ENCODE results near the gene SULF2. TPM values are rescaled to one million over a fixed set of nuclear protein-coding genes. Genes with fewer than 3 reads are reported as not detected.

Gene SULF2
- total and polyA plus RNA-seq, 2 of the 4 experiments (the other 2 are of a cell fraction) = 0.54 to 0.77 TPM

- ATAC-seq (ENCODE audit: low read depth) = no peak
- Histone ChIP-seq H2BK15ac (ENCODE audit: low read depth, low read length) (no peak overlapping the region), H3K9me3 (ENCODE audit: control insufficient read depth, insufficient read depth, low read length) (no peaks in the 10 kb centered on the region), H3K27ac (ENCODE audit: insufficient read depth, low read length) (no peak overlapping the region), H3K9me1 (ENCODE audit: insufficient read depth, low read length) (no peaks in the 10 kb centered on the region), H2BK20ac (ENCODE audit: low read depth, low read length) (no peak overlapping the region), H4K20me1 (ENCODE audit: insufficient read depth, low read length) (no peaks in the 10 kb centered on the region), H4K5ac (ENCODE audit: low read depth, low read length) (no peak overlapping the region), H2AK9ac (replicated peaks; ENCODE audit: low read depth, low read length, poor library complexity) (no peak overlapping the region), H3K4ac (ENCODE audit: low read depth, low read length) (no peak overlapping the region), H3K9ac (ENCODE audit: low read depth, low read length) (no peak overlapping the region), H3K4me1 (ENCODE audit: control insufficient read depth, insufficient read depth, low read length) (no peaks in the 10 kb centered on the region), H4K91ac (ENCODE audit: insufficient read depth, low read depth, low read length) (no peak overlapping the region), H3K4me3 (ENCODE audit: insufficient read depth, low read depth, low read length) (no peak overlapping the region), H2AFZ (replicated peaks; ENCODE audit: low read length, poor library complexity) (no peak overlapping the region), H2AK5ac (ENCODE audit: low read depth, low read length) (no peak overlapping the region), H4K8ac (ENCODE audit: low read depth in 2 of 2, low read length in 2 of 2) (no peak overlapping the region), H3K4me2 (ENCODE audit: low read depth, low read length) (no peak overlapping the region), H3K14ac (replicated peaks; ENCODE audit: low read depth, low read length) (no peak overlapping the region), H2BK120ac (ENCODE audit: low read depth, low read length) (no peak overlapping the region), H3K27me3 (ENCODE audit: control insufficient read depth, insufficient read depth, low read length) (peaks cover 8% of the 10 kb centered on the region), H3K79me1 (ENCODE audit: low read depth in 1 of 2, low read length in 2 of 2) (no peaks in the 10 kb centered on the region), H2BK5ac (ENCODE audit: low read depth, low read length, poor library complexity, severe bottlenecking) (no peak overlapping the region), H3K23ac (ENCODE audit: low read depth, low read length) (no peak overlapping the region), H3K36me3 (ENCODE audit: control insufficient read depth, insufficient read depth, low read length) (no peaks in the 10 kb centered on the region), H3K56ac (ENCODE audit: extremely low read depth, insufficient read depth, low read length) (no peak overlapping the region), H3K18ac (ENCODE audit: low read depth, low read length) (no peak overlapping the region)
- intact Hi-C loops (cut with micrococcal nuclease) (no loop called here), in situ Hi-C loops (cut with MboI; ENCODE audit: low sequenced_read_pairs) (loop anchor here (5.0 to 25.0 kb wide), 2 partner anchors 945 to 1240 kb away; partner anchors contain the start of gene ARFGEF2), dilution Hi-C loops (cut with HindIII; ENCODE audit: low sequenced_read_pairs, unreplicated experiment) (no loop called here)
- ChIA-PET POLR2A (ENCODE audit: unreplicated experiment) (no interaction called here), CTCF (interaction anchor here (0.5 to 1.0 kb wide), 2 partner anchors 9 to 22 kb away, joined by 3 read pairs; no protein-coding TSS in a partner anchor)
- BruUV-seq (replicated peaks) = no TSS peak
- TF ChIP-seq MXI1 (IDR thresholded peaks at IDR 0.05; ENCODE audit: borderline replicate concordance, low read depth, low read length) (no peak), NFE2L2 (IDR thresholded peaks at IDR 0.05; ENCODE audit: low read depth, low read length) (no peak)
- WGBS, 2 experiments (ENCODE audit: extremely low coverage in 2 of 2, insufficient read length in 1 of 2) = 76% methylated on average over 9 of the region's 15 CpGs; no CpG with 5 or more reads in 1 of the 2 experiments
- DNase-seq = no peak
Measured at GRCh38 chr20:47672166-47672565, 113.1 kb downstream of the SULF2 start.

All from IMR-90 (cell line).